Endothelial cell of umbilical vein (primary cell): ENCODE measurements around the gene LINGO4. TPM values are rescaled to one million over a fixed set of nuclear protein-coding genes. Genes with fewer than 3 reads are reported as not detected.

ENCODE experiments used
- BruUV-seq: library from RNA; stranded (reverse); fragments of 400-500 nt; replicated peaks from 2 replicates; lab custom pipeline; 2021; lab: Mats Ljungman, UMichigan
- CTCF ChIA-PET: fragments of 300-600, 350-600 bp; sonication (Branson Sonifier 250); formaldehyde crosslinking; loops from one replicate; lab custom pipeline; 2021; ENCODE audit warnings: antibody characterized with exemption, inconsistent platforms; lab: Charles Lee
- POLR2A ChIA-PET: fragments of 300-600, 350-600 bp; sonication (Branson Sonifier 250); formaldehyde crosslinking; loops from one replicate; lab custom pipeline; 2021; ENCODE audit warnings: antibody characterized with exemption, inconsistent platforms; lab: Charles Lee
- DNase-seq: peaks from one replicate; pipeline ENCODE4 v3.0.0-alpha.2; 2011; ENCODE audit warnings: low read depth, low spot score
- FAIRE-seq: peaks from 2 replicates; lab custom pipeline; 2011; peaks lifted over from hg19 to GRCh38; lab: Jason Lieb, UNC
- H2AFZ ChIP-seq: 2 replicates; pipeline ENCODE4 v1.6.0; 2012; ENCODE audit warnings: low read depth, low read length, control low read depth, inconsistent platforms
- H3K27ac ChIP-seq: 2 replicates; pipeline ENCODE4 v1.5.1; 2011; ENCODE audit warnings: low read depth, mild to moderate bottlenecking, control low read depth, low read length, moderate library complexity; ENCODE audit not compliant: insufficient read depth
- H3K27me3 ChIP-seq, 2 experiments: 2 replicates each; pipeline versions ENCODE4 v1.6.0 to v1.6.1; 2011; ENCODE audit warnings: low read length in 2 of 2, mixed read lengths in 1 of 2; ENCODE audit not compliant: control insufficient read depth in 2 of 2, insufficient read depth in 2 of 2
- H3K36me3 ChIP-seq, 2 experiments: 2 replicates in 1 of 2; 3 replicates in 1 of 2; pipeline ENCODE4 v1.5.1; 2011; ENCODE audit warnings: low read length in 2 of 2, mild to moderate bottlenecking in 1 of 2, moderate library complexity in 1 of 2; ENCODE audit not compliant: control insufficient read depth in 2 of 2, insufficient read depth in 2 of 2; ENCODE audit errors: extremely low read depth in 1 of 2
- H3K4me1 ChIP-seq: 3 replicates; pipeline ENCODE4 v1.5.1; 2011; ENCODE audit warnings: mild to moderate bottlenecking, low read length; ENCODE audit not compliant: control insufficient read depth, insufficient read depth; ENCODE audit errors: extremely low read depth
- H3K4me2 ChIP-seq: 2 replicates; pipeline ENCODE4 v1.6.1; 2011; ENCODE audit warnings: low read length, control low read depth, mixed read lengths; ENCODE audit not compliant: insufficient read depth
- H3K4me3 ChIP-seq, 3 experiments: fragments of 200-600 bp in 1 of 3; sonication (generic), shearing (Covaris generic) in 1 of 3; replicated peaks in 1 of 3; 2 replicates each; pipeline ENCODE4 v1.5.1; 2011 to 2016; ENCODE audit warnings: control low read depth in 3 of 3, low read length in 3 of 3, mild to moderate bottlenecking in 2 of 3, inconsistent platforms in 1 of 3, low read depth in 1 of 3, moderate library complexity in 1 of 3; ENCODE audit not compliant: insufficient read depth in 1 of 3
- H3K79me2 ChIP-seq: 2 replicates; pipeline ENCODE4 v1.6.0; 2012; ENCODE audit warnings: low read length, inconsistent platforms; ENCODE audit not compliant: control insufficient read depth, insufficient read depth
- H3K9ac ChIP-seq: replicated peaks from 2 replicates; pipeline ENCODE3; 2011; ENCODE audit warnings: low read length, control low read depth; ENCODE audit not compliant: insufficient read depth; ENCODE audit errors: extremely low read depth
- H3K9me1 ChIP-seq: replicated peaks from 3 replicates; pipeline ENCODE4 v1.6.0; 2011; ENCODE audit warnings: mild to moderate bottlenecking, low read length; ENCODE audit not compliant: control insufficient read depth, insufficient read depth; ENCODE audit errors: extremely low read depth
- H3K9me3 ChIP-seq: replicated peaks from 2 replicates; pipeline ENCODE4 v1.5.1; 2012; ENCODE audit warnings: low read length, inconsistent platforms; ENCODE audit not compliant: control insufficient read depth, insufficient read depth
- H4K20me1 ChIP-seq: replicated peaks from 2 replicates; pipeline ENCODE3; 2011; ENCODE audit warnings: mild to moderate bottlenecking, low read length; ENCODE audit not compliant: control insufficient read depth, insufficient read depth; ENCODE audit errors: extremely low read depth
- CTCF ChIP-seq, 2 donors: IDR thresholded peaks; 1 replicate in 1 of 2; 2 replicates in 1 of 2; pipeline ENCODE4 v1.5.1; 2011; ENCODE audit warnings: low read length in 2 of 2, mild to moderate bottlenecking in 2 of 2, moderate library complexity in 2 of 2, control low read depth in 1 of 2, inconsistent platforms in 1 of 2, low read depth in 1 of 2; ENCODE audit not compliant: insufficient read depth in 1 of 2; ENCODE audit errors: extremely low read depth in 1 of 2
- EZH2 ChIP-seq: IDR thresholded peaks from 2 replicates; pipeline ENCODE4 v1.6.1; 2012; ENCODE audit warnings: borderline replicate concordance, low read depth, mild to moderate bottlenecking, moderate library complexity, low read length, inconsistent platforms; ENCODE audit not compliant: severe bottlenecking
- FOS ChIP-seq: IDR thresholded peaks from 2 replicates; pipeline ENCODE4 v1.6.1; 2011; ENCODE audit warnings: mild to moderate bottlenecking, low read length, moderate library complexity, borderline replicate concordance; ENCODE audit not compliant: insufficient read depth
- GATA2 ChIP-seq: IDR thresholded peaks from 2 replicates; pipeline ENCODE4 v1.7.0; 2011; ENCODE audit warnings: low read depth, mild to moderate bottlenecking, moderate library complexity, mixed read lengths, low read length; ENCODE audit not compliant: insufficient read length, insufficient read depth
- JUN ChIP-seq: IDR thresholded peaks from 2 replicates; pipeline ENCODE4 v1.6.1; 2011; ENCODE audit warnings: borderline replicate concordance, low read depth; ENCODE audit not compliant: insufficient read length, insufficient read depth
- MAX ChIP-seq: IDR thresholded peaks from 2 replicates; pipeline ENCODE4 v1.6.1; 2011; ENCODE audit not compliant: insufficient read depth, insufficient read length
- MYC ChIP-seq: IDR thresholded peaks from one replicate; pipeline ENCODE4 v1.6.1; 2011; ENCODE audit warnings: mild to moderate bottlenecking, low read depth, low read length
- POLR2A ChIP-seq: IDR thresholded peaks from 2 replicates; pipeline ENCODE4 v1.6.1; 2012; ENCODE audit warnings: low read depth, mild to moderate bottlenecking, control low read depth, low read length
- POLR2AphosphoS5 ChIP-seq: IDR thresholded peaks from 2 replicates; pipeline ENCODE4 v1.6.1; 2012; ENCODE audit warnings: low read depth, mild to moderate bottlenecking, control low read depth, low read length, moderate library complexity; ENCODE audit not compliant: insufficient read depth
- dilution Hi-C: fragments of 300-500 bp; cut with MboI; formaldehyde crosslinking; loops from one replicate; pipeline ENCODE4 v1.15.0; 2019; ENCODE audit warnings: low sequenced_read_pairs; ENCODE audit not compliant: extremely low pct_ligation_motif_present
- intact Hi-C: fragments of 100-400 bp; cut with micrococcal nuclease; formaldehyde crosslinking; loops from one replicate; pipeline ENCODE4 v1.10.0; 2022
- polyA plus RNA-seq, 4 experiments: library from polyadenylated mRNA; depleted of rRNA in 3 of 4; stranded (reverse) in 3 of 4; unstranded in 1 of 4; fragments of >200 nt; gene quantifications; 2 replicates each; pipeline versions ENCODE4 v1.2.1 to v1.2.3, GENCODE V29; 2011 to 2012; ENCODE audit warnings: missing spikeins in 1 of 4
- total RNA-seq: library from RNA; stranded (reverse); gene quantifications from 2 replicates; pipeline ENCODE4 v1.2.3, GENCODE V29; 2021

The LINGO4 gene
- total and polyA plus RNA-seq, 2 donors (not counting 3 experiments of a cell fraction or from before 2014, with no cell fraction given), result not detected

GRCh38 chr1:151775894-151776664, 29.1 kb downstream of the LINGO4 start:
- H2AFZ ChIP-seq, result no peak overlapping the region
- dilution Hi-C loops, result no loop called here
- intact Hi-C loops, result no loop called here
- H3K4me1 ChIP-seq, result no peaks in the 10 kb centered on the region
- CTCF ChIA-PET, result interaction anchor here (1.2 to 1.7 kb wide), 2 partner anchors 13 to 31 kb away, joined by 3 to 6 read pairs; no protein-coding TSS in a partner anchor
- TF ChIP-seq POLR2A (no peak), MAX (no peak), MYC (no peak), GATA2 (no peak), FOS (no peak), POLR2AphosphoS5 (no peak), CTCF (IDR thresholded peaks at IDR 0.05; ENCODE audit: extremely low read depth in 1 of 2, insufficient read depth in 1 of 2, low read depth in 1 of 2, low read length in 2 of 2) (no peak), EZH2 (no peak), JUN (no peak)
- H3K36me3 ChIP-seq, result no peaks in the 10 kb centered on the region
- no peak overlapping the region for H3K9ac ChIP-seq
- no peak for DNase-seq
- H3K27me3 ChIP-seq, result no peaks in the 10 kb centered on the region
- H3K79me2 ChIP-seq, result no peaks in the 10 kb centered on the region
- H3K9me3 ChIP-seq, result no peaks in the 10 kb centered on the region
- no TSS peak for BruUV-seq
- no peak overlapping the region for H3K4me3 ChIP-seq
- POLR2A ChIA-PET, result no interaction called here
- H3K27ac ChIP-seq, result no peak overlapping the region
- H4K20me1 ChIP-seq, result no peaks in the 10 kb centered on the region
- H3K4me2 ChIP-seq, result no peak overlapping the region
- no peak for FAIRE-seq
- H3K9me1 ChIP-seq, result no peaks in the 10 kb centered on the region
